ENCODE measurements around the gene DTYMK.

Gene DTYMK

GRCh38 chr2:241649927-241650326 is 36.7 kb downstream of the DTYMK start:
- no peaks in the 10 kb centered on the region for H3K27me3 ChIP-seq
- no peaks in the 10 kb centered on the region for H3K9me3 ChIP-seq
- peaks cover 49% of the 10 kb centered on the region for H3K36me3 ChIP-seq
- H3K27ac ChIP-seq = no peak overlapping the region
- H3K4me3 ChIP-seq (ENCODE audit: low read depth in 1 of 2, low read length in 1 of 2) = no peak overlapping the region
- no peaks in the 10 kb centered on the region for H3K4me1 ChIP-seq (ENCODE audit: control insufficient read depth in 1 of 2, insufficient read depth in 1 of 2, low read depth in 1 of 2, low read length in 1 of 2)
- TF ChIP-seq, protein P1, sequence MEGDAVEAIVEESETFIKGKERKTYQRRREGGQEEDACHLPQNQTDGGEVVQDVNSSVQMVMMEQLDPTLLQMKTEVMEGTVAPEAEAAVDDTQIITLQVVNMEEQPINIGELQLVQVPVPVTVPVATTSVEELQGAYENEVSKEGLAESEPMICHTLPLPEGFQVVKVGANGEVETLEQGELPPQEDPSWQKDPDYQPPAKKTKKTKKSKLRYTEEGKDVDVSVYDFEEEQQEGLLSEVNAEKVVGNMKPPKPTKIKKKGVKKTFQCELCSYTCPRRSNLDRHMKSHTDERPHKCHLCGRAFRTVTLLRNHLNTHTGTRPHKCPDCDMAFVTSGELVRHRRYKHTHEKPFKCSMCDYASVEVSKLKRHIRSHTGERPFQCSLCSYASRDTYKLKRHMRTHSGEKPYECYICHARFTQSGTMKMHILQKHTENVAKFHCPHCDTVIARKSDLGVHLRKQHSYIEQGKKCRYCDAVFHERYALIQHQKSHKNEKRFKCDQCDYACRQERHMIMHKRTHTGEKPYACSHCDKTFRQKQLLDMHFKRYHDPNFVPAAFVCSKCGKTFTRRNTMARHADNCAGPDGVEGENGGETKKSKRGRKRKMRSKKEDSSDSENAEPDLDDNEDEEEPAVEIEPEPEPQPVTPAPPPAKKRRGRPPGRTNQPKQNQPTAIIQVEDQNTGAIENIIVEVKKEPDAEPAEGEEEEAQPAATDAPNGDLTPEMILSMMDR (IDR thresholded peaks at IDR 0.05) = no peak

GRCh38 chr2:241649404-241649803 is 37.2 kb downstream of the DTYMK start:
- no peaks in the 10 kb centered on the region for H3K9me3 ChIP-seq
- no peaks in the 10 kb centered on the region for H3K27me3 ChIP-seq
- H3K4me3 ChIP-seq (ENCODE audit: low read depth in 1 of 2, low read length in 1 of 2) = no peak overlapping the region
- TF ChIP-seq, protein P1 (IDR thresholded peaks at IDR 0.05) = no peak
- H3K4me1 ChIP-seq (ENCODE audit: control insufficient read depth in 1 of 2, insufficient read depth in 1 of 2, low read depth in 1 of 2, low read length in 1 of 2) = no peaks in the 10 kb centered on the region
- peaks cover 44% of the 10 kb centered on the region for H3K36me3 ChIP-seq
- H3K27ac ChIP-seq = no peak overlapping the region

GRCh38 chr2:241648453-241648852 is 38.2 kb downstream of the DTYMK start:
- Histone ChIP-seq H3K27me3 (no peaks in the 10 kb centered on the region), H3K27ac (no peak overlapping the region), H3K4me1 (ENCODE audit: control insufficient read depth in 1 of 2, insufficient read depth in 1 of 2, low read depth in 1 of 2, low read length in 1 of 2) (no peaks in the 10 kb centered on the region), H3K36me3 (peaks cover 36% of the 10 kb centered on the region), H3K9me3 (no peaks in the 10 kb centered on the region), H3K4me3 (ENCODE audit: low read depth in 1 of 2, low read length in 1 of 2) (no peak overlapping the region)
- TF ChIP-seq, protein P1 (IDR thresholded peaks at IDR 0.05) = no peak

DNA sequence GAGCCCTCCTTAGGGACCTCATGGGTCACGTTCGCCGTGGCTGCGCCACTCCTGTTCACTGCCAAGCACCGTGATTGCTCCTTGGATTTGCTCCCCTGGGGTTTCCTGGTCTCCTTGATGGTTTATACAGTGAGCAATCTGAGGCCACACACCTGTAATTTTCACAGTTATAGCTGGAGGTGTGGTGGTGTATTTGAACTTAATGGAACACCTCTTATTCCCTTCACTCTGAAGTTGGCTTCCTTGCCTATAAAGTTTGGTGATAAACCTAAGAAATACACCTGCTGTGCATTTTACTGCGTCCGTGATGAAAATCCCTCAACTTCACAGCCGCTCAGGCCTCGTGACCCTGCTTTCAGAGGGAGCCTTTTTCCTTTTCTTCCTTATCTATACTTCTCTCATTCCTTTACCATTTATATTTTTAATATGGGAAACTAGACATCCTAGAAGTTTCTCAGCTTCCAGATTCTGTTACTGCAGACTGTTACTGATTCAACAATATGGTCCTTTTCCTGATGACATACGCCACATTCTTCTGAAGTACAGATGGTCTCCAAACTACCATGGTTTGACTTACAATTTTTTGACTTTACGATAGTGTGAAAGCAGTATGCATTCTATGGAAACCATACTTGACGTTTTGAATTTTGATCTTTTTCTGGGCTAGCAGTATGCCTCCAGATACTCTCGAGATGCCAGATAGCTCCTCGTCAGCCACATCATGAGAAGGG is 40.5 kb downstream of the DTYMK start:
- Histone ChIP-seq H3K27me3 (no peaks in the 10 kb centered on the region), H3K4me1 (ENCODE audit: control insufficient read depth in 1 of 2, insufficient read depth in 1 of 2, low read depth in 1 of 2, low read length in 1 of 2) (no peaks in the 10 kb centered on the region), H3K36me3 (peaks cover 12% of the 10 kb centered on the region), H3K4me3 (ENCODE audit: low read depth in 1 of 2, low read length in 1 of 2) (no peak overlapping the region), H3K27ac (no peak overlapping the region), H3K9me3 (no peaks in the 10 kb centered on the region)
- TF ChIP-seq, protein P1 (IDR thresholded peaks at IDR 0.05) = no peak

DNA sequence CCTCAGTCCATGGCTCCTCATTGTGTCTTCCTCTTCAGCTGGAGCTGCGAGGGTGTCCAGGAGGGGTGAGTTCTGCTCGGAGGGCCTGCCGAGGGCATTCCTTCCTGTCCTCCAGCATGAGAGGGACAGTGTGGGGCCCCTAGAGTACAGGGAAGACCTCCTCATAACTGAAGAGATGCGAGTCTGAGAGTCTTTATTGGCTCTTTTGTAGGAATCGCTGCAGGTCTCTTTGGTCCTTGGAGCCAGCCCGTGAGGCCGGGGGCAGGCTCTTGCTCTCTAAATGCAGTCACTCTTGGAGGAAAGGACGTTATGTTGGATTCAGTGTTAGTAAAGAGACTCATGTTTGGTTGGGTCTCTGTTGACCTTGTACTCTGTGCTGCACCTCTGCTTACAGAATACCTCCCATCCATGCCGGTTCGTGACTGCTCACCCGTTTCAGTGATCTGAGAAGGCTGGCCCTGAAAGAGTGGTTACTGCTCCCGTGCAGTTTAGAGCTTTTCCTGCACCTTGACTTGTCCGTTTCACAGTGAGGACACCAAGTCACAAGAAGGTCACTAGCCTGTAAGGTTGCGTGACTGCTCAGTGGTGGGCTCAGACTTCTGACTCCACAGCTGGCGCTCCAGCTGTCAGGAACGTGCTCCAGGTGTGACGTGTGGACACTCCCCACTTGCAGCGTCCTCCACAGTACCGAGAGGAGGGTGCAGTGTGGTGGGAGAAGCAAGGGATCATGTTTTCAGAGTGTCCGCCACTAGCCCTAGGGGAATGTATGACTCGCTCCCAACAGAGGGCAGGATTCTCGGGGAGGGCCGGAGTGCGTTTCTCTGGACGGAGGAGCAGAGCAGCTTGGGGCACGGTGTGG is 41.3 kb downstream of the DTYMK start:
- Histone ChIP-seq H3K9me3 (no peaks in the 10 kb centered on the region), H3K27ac (no peak overlapping the region), H3K4me1 (ENCODE audit: control insufficient read depth in 1 of 2, insufficient read depth in 1 of 2, low read depth in 1 of 2, low read length in 1 of 2) (no peaks in the 10 kb centered on the region), H3K4me3 (ENCODE audit: low read depth in 1 of 2, low read length in 1 of 2) (no peak overlapping the region), H3K36me3 (peaks cover 6% of the 10 kb centered on the region), H3K27me3 (no peaks in the 10 kb centered on the region)
- TF ChIP-seq, protein P1 (IDR thresholded peaks at IDR 0.05) = no peak
